HG03442 (cell line): ENCODE results near the gene SMPD1.

ENCODE experiments used
- ATAC-seq: cut with Tn5 transposase; IDR thresholded peaks from one replicate; pipeline ENCODE4 v1.9.1; 2021; ENCODE audit warnings: mild to moderate bottlenecking, moderate library complexity; ENCODE audit not compliant: unreplicated experiment

The SMPD1 gene

GRCh38 chr11:6413791-6414201 is 23.5 kb downstream of the SMPD1 start:
- ATAC-seq, result no peak

- no peak for ATAC-seq
Measured at GRCh38 chr11:6414874-6415328, 24.6 kb downstream of the SMPD1 start.

- ATAC-seq, result no peak
Measured at GRCh38 chr11:6415797-6416196, 25.5 kb downstream of the SMPD1 start.

- ATAC-seq, result no peak
Measured at GRCh38 chr11:6417907-6418556, 27.8 kb downstream of the SMPD1 start.

GRCh38 chr11:6418557-6419008 is 28.3 kb downstream of the SMPD1 start:
- peak; percentile 5 for ATAC-seq

GRCh38 chr11:6419009-6419631 is 28.8 kb downstream of the SMPD1 start, which contains the start of gene APBB1:
Gene APBB1, minus strand, starts transcription at chr11:6419094. Its CDS starts 7,747 bp downstream, at chr11:6411347.
- ATAC-seq, result peak; percentile 43

- ATAC-seq, result no peak
Measured at GRCh38 chr11:6420677-6421076, 30.4 kb downstream of the SMPD1 start.

GRCh38 chr11:6427516-6427915 is 37.2 kb downstream of the SMPD1 start:
- no peak for ATAC-seq

- ATAC-seq, result no peak
Measured at GRCh38 chr11:6431861-6432260, 41.6 kb downstream of the SMPD1 start.

GRCh38 chr11:6433998-6434660 is 43.9 kb downstream of the SMPD1 start:
- no peak for ATAC-seq

GRCh38 chr11:6437423-6437822 is 47.1 kb downstream of the SMPD1 start:
- ATAC-seq, result no peak

- no peak for ATAC-seq
Measured at GRCh38 chr11:6437993-6438392, 47.7 kb downstream of the SMPD1 start.

- no peak for ATAC-seq
Measured at GRCh38 chr11:6438979-6439571, 48.8 kb downstream of the SMPD1 start.

GRCh38 chr11:6440906-6441358 is 50.7 kb downstream of the SMPD1 start, which contains the start of gene HPX:
Gene HPX, minus strand, starts transcription at chr11:6440987. Its CDS starts 24 bp downstream, at chr11:6440963.
- ATAC-seq, result no peak

GRCh38 chr11:6442441-6442840 is 52.2 kb downstream of the SMPD1 start:
- ATAC-seq, result no peak

- ATAC-seq, result peak; percentile 87
Measured at GRCh38 chr11:6443269-6444003, 53.2 kb downstream of the SMPD1 start.
